Measurements from ENCODE around the gene CCDC136. TPM values are rescaled to one million over a fixed set of nuclear protein-coding genes. Genes with fewer than 3 reads are reported as not detected.
A peak's percentile ranks its signal among the peaks of the same experiment; 100 is the strongest.

CCDC136 gene
- total RNA-seq, 1 donor = 7.2 TPM

- Histone ChIP-seq H3K9me3 (ENCODE audit: low read depth, low read length) (no peaks in the 10 kb centered on the region), H2AFZ (ENCODE audit: low read length) (peak overlapping the region; percentile 92), H3K4me3 (ENCODE audit: insufficient read depth, low read length) (peak overlapping the region; percentile 98), H3K4me1 (ENCODE audit: insufficient read depth, low read length) (peaks cover 12% of the 10 kb centered on the region), H3K27me3 (ENCODE audit: insufficient read depth, low read length) (no peaks in the 10 kb centered on the region), H3K79me2 (ENCODE audit: insufficient read depth, low read length) (peaks cover 26% of the 10 kb centered on the region), H3K27ac (ENCODE audit: low read depth, low read length) (peak overlapping the region; percentile 87), H3K4me2 (ENCODE audit: insufficient read depth, low read length) (peak overlapping the region; percentile 100), H4K20me1 (ENCODE audit: insufficient read depth, low read length) (peaks cover 31% of the 10 kb centered on the region), H3K36me3 (ENCODE audit: insufficient read depth, low read length) (peaks cover 30% of the 10 kb centered on the region)
- peak; percentile 68 for TF ChIP-seq CTCF (IDR thresholded peaks at IDR 0.05; ENCODE audit: extremely low read depth, low read depth, low read length)
- DNase-seq (ENCODE audit: insufficient read length, low spot score, missing footprints) = peak; percentile 98
Measured at GRCh38 chr7:128863433-128863989, 71.7 kb downstream of the CCDC136 start.

- no peak overlapping the region for H3K4me2 ChIP-seq (ENCODE audit: insufficient read depth, low read length)
- no peaks in the 10 kb centered on the region for H3K9me3 ChIP-seq (ENCODE audit: low read depth, low read length)
- peaks cover 17% of the 10 kb centered on the region for H3K36me3 ChIP-seq (ENCODE audit: insufficient read depth, low read length)
- H3K27me3 ChIP-seq (ENCODE audit: insufficient read depth, low read length) = peaks cover 4% of the 10 kb centered on the region
- DNase-seq (ENCODE audit: insufficient read length, low spot score, missing footprints) = no peak
- H3K4me1 ChIP-seq (ENCODE audit: insufficient read depth, low read length) = peaks cover 12% of the 10 kb centered on the region
- H3K4me3 ChIP-seq (ENCODE audit: insufficient read depth, low read length) = no peak overlapping the region
- no peak for TF ChIP-seq CTCF (IDR thresholded peaks at IDR 0.05; ENCODE audit: extremely low read depth, low read depth, low read length)
- H4K20me1 ChIP-seq (ENCODE audit: insufficient read depth, low read length) = peaks cover 35% of the 10 kb centered on the region
- H3K79me2 ChIP-seq (ENCODE audit: insufficient read depth, low read length) = peaks cover 26% of the 10 kb centered on the region
- H2AFZ ChIP-seq (ENCODE audit: low read length) = no peak overlapping the region
- no peak overlapping the region for H3K27ac ChIP-seq (ENCODE audit: low read depth, low read length)
Measured at GRCh38 chr7:128865303-128865702, 73.5 kb downstream of the CCDC136 start.

GRCh38 chr7:128865996-128866877 is 74.5 kb downstream of the CCDC136 start:
- Histone ChIP-seq H3K4me3 (ENCODE audit: insufficient read depth, low read length) (no peak overlapping the region), H3K4me1 (ENCODE audit: insufficient read depth, low read length) (peaks cover 12% of the 10 kb centered on the region), H4K20me1 (ENCODE audit: insufficient read depth, low read length) (peaks cover 35% of the 10 kb centered on the region), H3K36me3 (ENCODE audit: insufficient read depth, low read length) (peaks cover 13% of the 10 kb centered on the region), H3K4me2 (ENCODE audit: insufficient read depth, low read length) (no peak overlapping the region), H3K79me2 (ENCODE audit: insufficient read depth, low read length) (peaks cover 26% of the 10 kb centered on the region), H3K27me3 (ENCODE audit: insufficient read depth, low read length) (peaks cover 11% of the 10 kb centered on the region), H2AFZ (ENCODE audit: low read length) (no peak overlapping the region), H3K27ac (ENCODE audit: low read depth, low read length) (no peak overlapping the region), H3K9me3 (ENCODE audit: low read depth, low read length) (no peaks in the 10 kb centered on the region)
- no peak for TF ChIP-seq CTCF (IDR thresholded peaks at IDR 0.05; ENCODE audit: extremely low read depth, low read depth, low read length)
- DNase-seq (ENCODE audit: insufficient read length, low spot score, missing footprints) = no peak

- no peaks in the 10 kb centered on the region for H3K9me3 ChIP-seq (ENCODE audit: low read depth, low read length)
- DNase-seq (ENCODE audit: insufficient read length, low spot score, missing footprints) = no peak
- no peak overlapping the region for H3K4me2 ChIP-seq (ENCODE audit: insufficient read depth, low read length)
- no peak overlapping the region for H3K4me3 ChIP-seq (ENCODE audit: insufficient read depth, low read length)
- H3K36me3 ChIP-seq (ENCODE audit: insufficient read depth, low read length) = peaks cover 13% of the 10 kb centered on the region
- peaks cover 11% of the 10 kb centered on the region for H3K27me3 ChIP-seq (ENCODE audit: insufficient read depth, low read length)
- H4K20me1 ChIP-seq (ENCODE audit: insufficient read depth, low read length) = peaks cover 35% of the 10 kb centered on the region
- no peak overlapping the region for H3K27ac ChIP-seq (ENCODE audit: low read depth, low read length)
- TF ChIP-seq CTCF (IDR thresholded peaks at IDR 0.05; ENCODE audit: extremely low read depth, low read depth, low read length) = no peak
- H3K4me1 ChIP-seq (ENCODE audit: insufficient read depth, low read length) = peaks cover 10% of the 10 kb centered on the region
- no peak overlapping the region for H2AFZ ChIP-seq (ENCODE audit: low read length)
- H3K79me2 ChIP-seq (ENCODE audit: insufficient read depth, low read length) = peaks cover 23% of the 10 kb centered on the region
Measured at GRCh38 chr7:128867241-128867640, 75.5 kb downstream of the CCDC136 start.

All from osteoblast (primary cell).